Spleen (tissue), 7 donors: ENCODE results near the gene NATD1.

Experiments used
- POLR2A ChIP-seq, 3 donors: fragments of 450-650 bp; IDR thresholded peaks; one replicate each; pipeline ENCODE4 v1.5.1; 2017; ENCODE audit warnings: antibody characterized with exemption in 3 of 3, mild to moderate bottlenecking in 1 of 3
- TF ChIP-seq, protein P1 (sequence below), 11 experiments: fragments of 200-600 bp in 7 of 11; fragments of 450-650 bp in 4 of 11; sonication (generic) in 4 of 11; IDR thresholded peaks in 8 of 11; conservative IDR thresholded peaks in 3 of 11; 1 replicate in 7 of 11; 2 replicates in 4 of 11; pipeline versions ENCODE4 v1.4.0 to v1.8.0; 2016 to 2021; ENCODE audit warnings: antibody characterized with exemption in 11 of 11, inconsistent platforms in 4 of 11, mild to moderate bottlenecking in 1 of 11
- donor health status: DM: no; HTN: no; CAD: no; lungs with moderate emphysema.
- donor health status: DM: no; HTN: no; CAD: no.
- donor health status: DM: no; HTN: no; CAD: no.

DNA sequence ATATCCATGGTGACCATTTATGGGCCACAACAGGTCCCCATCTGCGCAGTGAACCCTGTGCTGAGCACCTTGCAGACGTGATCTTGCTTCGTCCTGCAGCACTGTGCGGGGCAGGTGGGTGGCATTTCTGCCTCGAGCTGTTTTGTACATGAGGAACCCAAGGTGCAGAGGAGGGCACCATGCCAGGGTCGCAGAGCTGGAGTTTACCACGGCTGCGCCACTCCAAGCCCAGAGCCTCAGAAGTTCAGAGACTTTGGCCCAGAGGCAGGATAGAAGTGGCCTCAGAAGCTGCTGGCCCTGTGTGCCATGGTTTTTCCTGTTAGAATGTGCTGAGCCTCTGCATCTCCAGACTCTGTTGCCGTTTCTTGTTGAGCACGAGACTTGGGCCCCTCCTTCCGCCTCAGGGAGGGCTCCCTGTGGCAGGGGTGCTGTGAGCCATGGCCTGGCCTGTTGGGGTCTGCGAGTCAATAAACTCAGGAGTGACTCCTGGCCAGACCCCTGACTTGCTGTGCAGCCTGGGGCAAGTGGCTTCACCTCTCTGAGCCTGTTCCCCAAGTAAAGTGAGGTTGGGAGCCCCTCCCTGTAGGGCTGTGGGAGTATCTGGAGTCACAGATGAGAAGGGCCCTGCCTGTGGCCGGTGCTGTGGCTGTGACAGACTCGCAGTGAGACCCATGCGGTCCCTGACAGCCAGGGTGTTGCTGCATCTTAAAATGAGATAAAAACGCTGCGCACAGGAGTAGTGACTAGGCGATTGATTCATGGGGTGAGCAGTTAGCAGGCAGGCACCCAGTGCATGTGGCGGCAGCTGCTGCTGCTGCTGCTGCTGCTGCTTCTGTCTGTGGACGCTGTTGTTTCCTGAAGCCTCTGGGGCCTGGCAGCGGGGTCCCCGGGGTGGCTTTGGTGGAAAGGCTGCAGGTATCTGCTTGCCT, 43.2 kb upstream of the NATD1 start:
- TF ChIP-seq, protein P1, sequence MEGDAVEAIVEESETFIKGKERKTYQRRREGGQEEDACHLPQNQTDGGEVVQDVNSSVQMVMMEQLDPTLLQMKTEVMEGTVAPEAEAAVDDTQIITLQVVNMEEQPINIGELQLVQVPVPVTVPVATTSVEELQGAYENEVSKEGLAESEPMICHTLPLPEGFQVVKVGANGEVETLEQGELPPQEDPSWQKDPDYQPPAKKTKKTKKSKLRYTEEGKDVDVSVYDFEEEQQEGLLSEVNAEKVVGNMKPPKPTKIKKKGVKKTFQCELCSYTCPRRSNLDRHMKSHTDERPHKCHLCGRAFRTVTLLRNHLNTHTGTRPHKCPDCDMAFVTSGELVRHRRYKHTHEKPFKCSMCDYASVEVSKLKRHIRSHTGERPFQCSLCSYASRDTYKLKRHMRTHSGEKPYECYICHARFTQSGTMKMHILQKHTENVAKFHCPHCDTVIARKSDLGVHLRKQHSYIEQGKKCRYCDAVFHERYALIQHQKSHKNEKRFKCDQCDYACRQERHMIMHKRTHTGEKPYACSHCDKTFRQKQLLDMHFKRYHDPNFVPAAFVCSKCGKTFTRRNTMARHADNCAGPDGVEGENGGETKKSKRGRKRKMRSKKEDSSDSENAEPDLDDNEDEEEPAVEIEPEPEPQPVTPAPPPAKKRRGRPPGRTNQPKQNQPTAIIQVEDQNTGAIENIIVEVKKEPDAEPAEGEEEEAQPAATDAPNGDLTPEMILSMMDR (IDR thresholded peaks at IDR 0.05 in 8 of 11, conservative IDR thresholded peaks at IDR 0.05 in 3 of 11): no peak
- no peak for TF ChIP-seq POLR2A (IDR thresholded peaks at IDR 0.05)
